GM18951 (cell line): ENCODE data around the gene UNC13A.

Experiments used
- POLR2A ChIP-seq: IDR thresholded peaks from 4 replicates; pipeline ENCODE4 v1.6.1; 2011; ENCODE audit warnings: mild to moderate bottlenecking; ENCODE audit not compliant: insufficient read length, insufficient read depth; ENCODE audit errors: extremely low read depth
- in situ Hi-C: fragments of 300-500 bp; cut with MboI; formaldehyde crosslinking; loops from one replicate; pipeline ENCODE4 v1.12.0; 2022; ENCODE audit warnings: low sequenced_read_pairs, mixed read lengths, inconsistent platforms; ENCODE audit not compliant: unreplicated experiment

UNC13A gene

GRCh38 chr19:17665058-17665457, 23.1 kb downstream of the UNC13A start:
- in situ Hi-C loops = no loop called here
- no peak for TF ChIP-seq POLR2A

GRCh38 chr19:17659996-17660395, 28.2 kb downstream of the UNC13A start:
- in situ Hi-C loops = no loop called here
- TF ChIP-seq POLR2A = no peak

- in situ Hi-C loops = no loop called here
- TF ChIP-seq POLR2A = no peak
These were observed 29.5 kb downstream of the UNC13A start for GRCh38 chr19:17658666-17659065.

GRCh38 chr19:17658240-17658639, 29.9 kb downstream of the UNC13A start:
- in situ Hi-C loops = no loop called here
- no peak for TF ChIP-seq POLR2A

GRCh38 chr19:17656970-17657369, 31.2 kb downstream of the UNC13A start:
- in situ Hi-C loops = no loop called here

GRCh38 chr19:17655751-17656472, 32.2 kb downstream of the UNC13A start:
- no peak for TF ChIP-seq POLR2A
- in situ Hi-C loops = no loop called here

More at GRCh38 chr19:17656970-17657369, 31.2 kb downstream of the UNC13A start:
- TF ChIP-seq POLR2A = no peak

- in situ Hi-C loops = no loop called here
- TF ChIP-seq POLR2A = no peak
These were observed 33.2 kb downstream of the UNC13A start for GRCh38 chr19:17654993-17655392.

- in situ Hi-C loops = no loop called here
- no peak for TF ChIP-seq POLR2A
These were observed 35.5 kb downstream of the UNC13A start for GRCh38 chr19:17652627-17653026.

GRCh38 chr19:17648786-17649185, 39.4 kb downstream of the UNC13A start:
- TF ChIP-seq POLR2A = no peak
- in situ Hi-C loops = no loop called here

- in situ Hi-C loops = no loop called here
- TF ChIP-seq POLR2A = no peak
These were observed 40.0 kb downstream of the UNC13A start for GRCh38 chr19:17648097-17648660.

GRCh38 chr19:17647071-17648020, 40.8 kb downstream of the UNC13A start:
- TF ChIP-seq POLR2A = no peak
- in situ Hi-C loops = no loop called here

GRCh38 chr19:17646441-17646840, 41.7 kb downstream of the UNC13A start:
- no peak for TF ChIP-seq POLR2A
- in situ Hi-C loops = no loop called here

GRCh38 chr19:17645339-17645963, 42.7 kb downstream of the UNC13A start:
- TF ChIP-seq POLR2A = no peak
- in situ Hi-C loops = no loop called here

GRCh38 chr19:17642656-17643055, 45.5 kb downstream of the UNC13A start:
- no peak for TF ChIP-seq POLR2A
- in situ Hi-C loops = no loop called here
